NCI-H460 (cell line): ENCODE data around the gene ALAS1. TPM values are rescaled to one million over a fixed set of nuclear protein-coding genes. Genes with fewer than 3 reads are reported as not detected.

ENCODE experiments used
- DNase-seq: peaks from one replicate; pipeline ENCODE4 v3.0.0-alpha.2; 2016; ENCODE audit warnings: low read depth; ENCODE audit errors: extremely low read depth
- total RNA-seq: library from RNA; depleted of rRNA; stranded (reverse); fragments of >200 nt; shearing (Covaris generic); gene quantifications from 2 replicates; pipeline ENCODE4 v1.2.3, GENCODE V29; 2014; rRNA removed

ALAS1 gene
- total RNA-seq, 1 experiment from 2014 or later = 56.3 TPM

GRCh38 chr3:52246728-52247408, 48.9 kb downstream of the ALAS1 start:
- DNase-seq = no peak

DNA sequence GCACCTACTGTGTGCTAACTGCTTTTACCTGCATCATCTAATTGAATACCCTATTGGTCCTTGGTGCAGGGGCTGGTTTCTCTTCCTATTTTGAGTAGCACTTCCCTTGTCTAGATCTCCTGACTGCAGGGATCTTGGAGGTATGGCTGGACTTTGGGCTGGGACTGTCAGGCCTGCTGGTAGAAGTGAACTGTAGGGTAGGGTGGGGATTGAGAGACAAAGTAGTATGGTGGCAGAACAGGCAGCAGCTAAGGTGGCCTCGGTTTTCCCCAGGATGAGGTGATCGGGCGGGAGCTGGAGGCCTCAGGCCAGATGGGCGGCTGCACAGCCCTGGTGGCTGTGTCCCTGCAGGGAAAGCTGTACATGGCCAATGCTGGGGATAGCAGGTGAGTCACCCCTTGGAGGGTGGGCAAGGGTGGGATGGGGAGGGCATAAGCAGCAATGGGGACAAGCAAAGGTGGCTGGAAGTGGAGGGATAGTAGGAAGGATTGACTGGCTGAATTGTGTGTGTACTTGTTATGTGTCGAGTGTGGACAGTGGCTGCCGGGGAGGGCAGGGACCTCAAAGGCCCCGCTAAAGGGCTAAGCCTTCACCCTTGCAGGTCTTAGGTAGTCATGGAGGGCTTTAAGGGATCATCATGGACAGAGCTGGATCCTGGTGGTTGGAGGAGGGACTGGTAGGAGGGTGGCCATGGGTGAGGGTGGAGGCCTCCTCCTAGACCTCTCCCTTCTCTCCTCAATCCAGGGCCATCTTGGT, 49.6 kb downstream of the ALAS1 start:
- DNase-seq = no peak

DNA sequence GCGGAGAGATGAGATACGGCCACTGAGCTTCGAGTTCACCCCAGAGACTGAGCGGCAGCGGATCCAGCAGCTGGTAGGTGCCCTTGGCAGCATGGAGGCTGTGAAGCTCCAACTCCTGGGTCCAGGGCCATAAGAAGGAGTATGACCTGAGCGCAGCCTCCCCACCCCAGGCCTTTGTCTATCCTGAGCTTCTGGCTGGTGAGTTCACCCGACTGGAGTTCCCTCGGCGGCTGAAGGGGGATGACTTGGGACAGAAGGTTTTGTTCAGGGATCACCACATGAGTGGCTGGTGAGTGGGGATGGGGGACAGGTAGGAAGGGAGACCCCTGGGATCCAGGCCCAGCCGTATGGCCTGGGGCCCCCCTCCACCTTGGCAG, 50.2 kb downstream of the ALAS1 start:
- no peak for DNase-seq

GRCh38 chr3:52248816-52249547, 51.0 kb downstream of the ALAS1 start:
- no peak for DNase-seq

GRCh38 chr3:52249683-52250082, 51.7 kb downstream of the ALAS1 start:
- no peak for DNase-seq

DNA sequence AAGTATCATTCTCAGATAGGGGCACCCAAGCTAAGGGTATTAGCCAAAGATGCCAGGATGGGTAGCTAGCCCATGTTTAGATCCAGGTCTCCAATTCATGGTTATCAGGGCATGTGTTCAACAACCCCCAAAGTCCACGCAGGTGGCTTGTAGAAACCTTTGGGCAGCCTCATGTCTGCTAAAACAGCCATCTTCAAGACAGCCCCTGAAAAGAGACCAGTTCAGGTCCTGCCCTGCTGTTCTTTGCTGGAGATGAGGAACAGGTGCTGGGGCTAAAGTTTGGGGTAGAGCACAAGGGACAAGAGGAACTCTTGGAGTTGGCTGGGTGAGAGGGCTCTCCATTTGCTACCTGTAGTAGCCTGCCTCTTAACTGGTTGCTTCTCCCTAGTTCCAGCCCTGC, 52.2 kb downstream of the ALAS1 start:
- no peak for DNase-seq

- no peak for DNase-seq
Measured at GRCh38 chr3:52253314-52254304, 55.6 kb downstream of the ALAS1 start.

GRCh38 chr3:52254608-52255007, 56.6 kb downstream of the ALAS1 start:
- no peak for DNase-seq

DNA sequence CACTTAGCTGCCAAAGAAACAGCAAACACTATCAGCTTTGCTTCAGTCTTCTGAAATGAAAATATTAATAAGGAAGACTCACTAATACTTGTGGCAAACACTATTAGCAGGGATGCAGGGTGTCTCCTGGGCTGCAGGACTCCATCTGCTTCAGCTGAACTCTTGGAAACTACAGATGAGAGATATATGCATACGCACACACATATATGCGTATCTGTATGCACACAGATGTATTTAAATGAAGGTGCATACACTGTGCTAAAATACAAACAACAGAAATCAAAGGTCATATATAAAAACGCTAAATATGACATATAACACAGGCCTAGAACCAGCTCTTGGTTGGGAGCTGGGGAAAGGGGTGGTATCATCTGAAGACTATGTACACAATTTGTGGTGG, 58.2 kb downstream of the ALAS1 start:
- no peak for DNase-seq

- DNase-seq = no peak
Measured at GRCh38 chr3:52256622-52257021, 58.7 kb downstream of the ALAS1 start.

- DNase-seq = no peak
Measured at GRCh38 chr3:52257911-52258310, 60.0 kb downstream of the ALAS1 start.

GRCh38 chr3:52259035-52259434, 61.1 kb downstream of the ALAS1 start:
- no peak for DNase-seq

DNA sequence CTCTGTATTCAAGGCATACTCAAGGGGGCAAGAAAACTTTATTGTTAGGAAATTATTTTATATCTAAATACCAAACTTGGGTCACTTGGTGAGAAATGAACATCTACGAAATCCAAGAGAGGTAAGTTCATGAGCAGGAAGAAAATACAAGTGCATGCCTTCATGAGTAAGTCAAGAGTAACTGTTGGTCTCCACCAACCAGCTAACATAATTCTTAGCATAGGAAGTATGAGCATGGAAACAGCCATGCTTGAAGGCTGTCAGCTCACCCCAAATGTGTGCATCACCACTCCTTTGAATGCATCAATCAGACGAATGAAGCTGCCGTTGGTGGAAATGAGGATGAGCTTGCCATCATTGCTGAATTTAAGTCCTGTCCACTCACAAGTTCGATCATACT, 61.5 kb downstream of the ALAS1 start:
- DNase-seq = no peak

DNA sequence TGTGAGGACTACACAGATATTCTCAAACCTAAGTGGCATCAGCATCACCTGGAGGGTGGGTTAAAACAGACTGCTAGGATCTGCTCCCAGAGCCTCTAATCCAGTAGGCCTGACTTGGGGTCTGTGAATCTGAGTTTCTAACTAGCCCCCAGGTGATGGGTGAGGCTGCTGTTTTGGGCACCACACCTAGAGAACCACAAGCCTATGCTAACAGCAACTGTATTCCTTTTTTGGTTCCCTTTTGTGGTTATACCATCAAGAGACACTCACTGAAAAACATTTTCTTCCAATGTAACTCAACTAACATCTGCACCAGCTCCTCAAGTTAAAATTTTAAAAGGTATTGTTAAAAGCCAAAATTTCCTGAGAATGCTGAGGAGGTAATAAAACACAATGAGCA, 64.5 kb downstream of the ALAS1 start:
- DNase-seq = no peak

Other genes with a start within 250 kb of the ALAS1 start
- gene GPR62, start 242.8 kb upstream of the ALAS1 start, total RNA-seq = not detected in 2 replicates
- 7.5 and 10.9 TPM in 2 replicates for gene PCBP4, start 230.7 kb upstream of the ALAS1 start, total RNA-seq
- gene ABHD14B, start 224.1 kb upstream of the ALAS1 start, total RNA-seq = 52.2 and 58.3 TPM in 2 replicates
- gene ABHD14A, start 223.1 kb upstream of the ALAS1 start, total RNA-seq = 5.4 and 8.2 TPM in 2 replicates
- gene ACY1, start 214.6 kb upstream of the ALAS1 start, total RNA-seq = 38.8 and 50.5 TPM in 2 replicates
- 1,557 and 1,701 TPM in 2 replicates for gene RPL29, start 202.3 kb upstream of the ALAS1 start, total RNA-seq
- 10.9 and 11.3 TPM in 2 replicates for gene DUSP7, start 141.6 kb upstream of the ALAS1 start, total RNA-seq
- 10.7 and 11.0 TPM in 2 replicates for gene POC1A, start 43.7 kb upstream of the ALAS1 start, total RNA-seq
- not detected in 2 replicates for gene TLR9, start 27.5 kb downstream of the ALAS1 start, total RNA-seq
- gene TWF2, start 41.0 kb downstream of the ALAS1 start, total RNA-seq = 26.6 and 29.3 TPM in 2 replicates
- 11.1 and 13.9 TPM in 2 replicates for gene PPM1M, start 47.6 kb downstream of the ALAS1 start, total RNA-seq
- 33.5 and 37.9 TPM in 2 replicates for gene WDR82, start 80.5 kb downstream of the ALAS1 start, total RNA-seq
- 4.0 and 4.8 TPM in 2 replicates for gene GLYCTK, start 89.7 kb downstream of the ALAS1 start, total RNA-seq
- 3.3 and 3.9 TPM in 2 replicates for gene DNAH1, start 118.2 kb downstream of the ALAS1 start, total RNA-seq
- 42.4 and 50.7 TPM in 2 replicates for gene BAP1, start 211.8 kb downstream of the ALAS1 start, total RNA-seq
- 5.5 and 7.7 TPM in 2 replicates for gene PHF7, start 212.5 kb downstream of the ALAS1 start, total RNA-seq
- gene SEMA3G, start 246.9 kb downstream of the ALAS1 start, total RNA-seq = 0.10 and 0.35 TPM in 2 replicates